ENCODE measurements around the gene IL1A. TPM values are rescaled to one million over a fixed set of nuclear protein-coding genes. Genes with fewer than 3 reads are reported as not detected.

The IL1A gene
- total RNA-seq, 1 donor from 2014 or later, result 0.43 TPM

GRCh38 chr2:112737542-112738232 lies 46.6 kb downstream of the IL1A start:
- no peak overlapping the region for H2AFZ ChIP-seq (ENCODE audit: low read depth, low read length)
- peaks cover 4% of the 10 kb centered on the region for H3K4me1 ChIP-seq (ENCODE audit: insufficient read depth, low read length)
- Mint-ChIP-seq H3K4me1 (ENCODE audit: low read depth, unreplicated experiment) (no peaks in the 10 kb centered on the region), H3K9me3 (ENCODE audit: unreplicated experiment) (no peaks in the 10 kb centered on the region), H3K4me3 (ENCODE audit: unreplicated experiment) (no peak overlapping the region), H3K27ac (ENCODE audit: unreplicated experiment) (no peak overlapping the region), H3K36me3 (ENCODE audit: low read depth, unreplicated experiment) (no peaks in the 10 kb centered on the region), H3K27me3 (ENCODE audit: low read depth, unreplicated experiment) (peaks cover 10% of the 10 kb centered on the region)
- no peaks in the 10 kb centered on the region for H4K20me1 ChIP-seq (ENCODE audit: insufficient read depth, low read length)
- no peak overlapping the region for H3K4me3 ChIP-seq (ENCODE audit: insufficient read depth, low read depth, low read length)
- no peaks in the 10 kb centered on the region for H3K79me2 ChIP-seq (ENCODE audit: insufficient read depth, low read length)
- H3K9me3 ChIP-seq (ENCODE audit: insufficient read depth, low read depth, low read length), result no peaks in the 10 kb centered on the region
- peak overlapping the region; percentile 8 for H3K27ac ChIP-seq (ENCODE audit: low read depth, low read length)
- H3K9ac ChIP-seq (ENCODE audit: low read length), result no peak overlapping the region
- peak overlapping the region; percentile 17 for H3K4me2 ChIP-seq (ENCODE audit: low read length)
- H3K36me3 ChIP-seq (ENCODE audit: insufficient read depth, low read length), result peaks cover 19% of the 10 kb centered on the region
- H3K27me3 ChIP-seq (ENCODE audit: insufficient read depth, low read length), result peaks cover under 1% of the 10 kb centered on the region
- TF ChIP-seq EZH2 (IDR thresholded peaks at IDR 0.05; ENCODE audit: insufficient read depth, low read length) (no peak), CTCF (IDR thresholded peaks at IDR 0.05; ENCODE audit: insufficient read depth, low read depth, low read length) (no peak)
- FAIRE-seq, result no peak
- no peak for DNase-seq (ENCODE audit: low read depth)

GRCh38 chr2:112733871-112734270 lies 50.4 kb downstream of the IL1A start:
- Histone ChIP-seq H3K27ac (ENCODE audit: low read depth, low read length) (no peak overlapping the region), H3K4me3 (ENCODE audit: insufficient read depth, low read depth, low read length) (no peak overlapping the region), H3K9ac (ENCODE audit: low read length) (no peak overlapping the region), H4K20me1 (ENCODE audit: insufficient read depth, low read length) (no peaks in the 10 kb centered on the region), H3K4me2 (ENCODE audit: low read length) (no peak overlapping the region), H3K79me2 (ENCODE audit: insufficient read depth, low read length) (no peaks in the 10 kb centered on the region), H3K27me3 (ENCODE audit: insufficient read depth, low read length) (peaks cover 4% of the 10 kb centered on the region), H3K4me1 (ENCODE audit: insufficient read depth, low read length) (peaks cover 4% of the 10 kb centered on the region), H3K36me3 (ENCODE audit: insufficient read depth, low read length) (peaks cover 6% of the 10 kb centered on the region), H3K9me3 (ENCODE audit: insufficient read depth, low read depth, low read length) (no peaks in the 10 kb centered on the region), H2AFZ (ENCODE audit: low read depth, low read length) (no peak overlapping the region)
- no peaks in the 10 kb centered on the region for H3K9me3 Mint-ChIP-seq (ENCODE audit: unreplicated experiment)
- H3K4me1 Mint-ChIP-seq (ENCODE audit: low read depth, unreplicated experiment), result no peaks in the 10 kb centered on the region
- H3K36me3 Mint-ChIP-seq (ENCODE audit: low read depth, unreplicated experiment), result no peaks in the 10 kb centered on the region
- peaks cover 20% of the 10 kb centered on the region for H3K27me3 Mint-ChIP-seq (ENCODE audit: low read depth, unreplicated experiment)
- H3K27ac Mint-ChIP-seq (ENCODE audit: unreplicated experiment), result no peak overlapping the region
- H3K4me3 Mint-ChIP-seq (ENCODE audit: unreplicated experiment), result no peak overlapping the region
- DNase-seq (ENCODE audit: low read depth), result no peak
- no peak for FAIRE-seq
- TF ChIP-seq EZH2 (IDR thresholded peaks at IDR 0.05; ENCODE audit: insufficient read depth, low read length), result no peak
- TF ChIP-seq CTCF (IDR thresholded peaks at IDR 0.05; ENCODE audit: insufficient read depth, low read depth, low read length), result no peak

GRCh38 chr2:112733456-112733855 lies 50.8 kb downstream of the IL1A start:
- Histone ChIP-seq H3K4me1 (ENCODE audit: insufficient read depth, low read length) (peaks cover 4% of the 10 kb centered on the region), H2AFZ (ENCODE audit: low read depth, low read length) (no peak overlapping the region), H3K9ac (ENCODE audit: low read length) (no peak overlapping the region), H3K9me3 (ENCODE audit: insufficient read depth, low read depth, low read length) (no peaks in the 10 kb centered on the region), H3K4me3 (ENCODE audit: insufficient read depth, low read depth, low read length) (no peak overlapping the region), H3K79me2 (ENCODE audit: insufficient read depth, low read length) (no peaks in the 10 kb centered on the region), H3K36me3 (ENCODE audit: insufficient read depth, low read length) (peaks cover 5% of the 10 kb centered on the region), H3K27me3 (ENCODE audit: insufficient read depth, low read length) (peaks cover 4% of the 10 kb centered on the region), H3K27ac (ENCODE audit: low read depth, low read length) (no peak overlapping the region), H3K4me2 (ENCODE audit: low read length) (no peak overlapping the region), H4K20me1 (ENCODE audit: insufficient read depth, low read length) (no peaks in the 10 kb centered on the region)
- Mint-ChIP-seq H3K36me3 (ENCODE audit: low read depth, unreplicated experiment) (no peaks in the 10 kb centered on the region), H3K9me3 (ENCODE audit: unreplicated experiment) (no peaks in the 10 kb centered on the region), H3K27ac (ENCODE audit: unreplicated experiment) (no peak overlapping the region), H3K27me3 (ENCODE audit: low read depth, unreplicated experiment) (peaks cover 21% of the 10 kb centered on the region), H3K4me1 (ENCODE audit: low read depth, unreplicated experiment) (peaks cover 4% of the 10 kb centered on the region), H3K4me3 (ENCODE audit: unreplicated experiment) (no peak overlapping the region)
- TF ChIP-seq CTCF (IDR thresholded peaks at IDR 0.05; ENCODE audit: insufficient read depth, low read depth, low read length) (no peak), EZH2 (IDR thresholded peaks at IDR 0.05; ENCODE audit: insufficient read depth, low read length) (no peak)
- DNase-seq (ENCODE audit: low read depth) (no peak), FAIRE-seq (no peak)

All from astrocyte (in vitro differentiated cells and primary cell).